HG03066 (cell line): ENCODE measurements around the gene EMC10.

ENCODE experiments used
- ATAC-seq: cut with Tn5 transposase; IDR thresholded peaks from one replicate; pipeline ENCODE4 v1.9.1; 2021; ENCODE audit warnings: low read depth; ENCODE audit not compliant: unreplicated experiment

EMC10 gene

DNA sequence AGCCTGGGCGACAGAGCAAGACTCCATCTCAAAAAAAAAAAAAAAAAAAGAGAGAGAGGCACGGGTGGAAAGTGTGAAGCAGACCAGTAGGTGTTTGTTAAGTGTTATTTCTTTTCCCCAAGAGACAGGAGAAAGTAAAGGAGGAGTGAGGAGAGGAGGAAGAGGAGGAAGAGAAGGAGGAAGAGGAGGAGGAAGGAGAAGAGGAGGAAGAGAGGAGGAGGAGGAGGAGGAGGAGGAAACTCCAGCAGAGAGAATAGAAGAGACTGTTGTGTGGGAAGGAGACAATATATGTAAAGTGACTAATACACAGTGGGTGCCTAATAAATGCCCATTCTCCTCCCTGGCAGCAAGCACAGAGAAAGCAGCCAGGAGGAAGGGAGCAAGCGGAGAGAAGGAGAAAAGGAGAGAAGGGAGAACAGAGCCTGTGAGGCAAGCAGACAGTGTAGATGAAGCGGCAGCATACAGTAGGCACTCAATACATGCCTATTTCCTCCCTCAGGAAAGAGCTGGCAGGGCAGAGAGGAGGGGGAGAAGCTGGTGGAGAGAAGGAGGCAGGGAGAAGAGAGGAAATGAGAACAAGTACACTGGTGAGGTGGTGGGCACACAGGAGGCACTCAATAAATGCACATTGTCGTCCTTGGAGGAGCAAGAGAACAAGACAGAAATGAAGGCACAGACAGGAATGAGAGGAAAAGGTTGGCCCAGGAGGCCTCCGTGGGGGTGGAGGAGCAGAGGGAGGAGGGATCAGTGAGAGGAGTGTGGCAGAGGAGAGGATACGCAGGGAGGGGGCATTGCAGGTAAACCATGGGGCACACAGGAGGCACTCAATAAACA is 18.1 kb downstream of the EMC10 start:
- no peak for ATAC-seq

DNA sequence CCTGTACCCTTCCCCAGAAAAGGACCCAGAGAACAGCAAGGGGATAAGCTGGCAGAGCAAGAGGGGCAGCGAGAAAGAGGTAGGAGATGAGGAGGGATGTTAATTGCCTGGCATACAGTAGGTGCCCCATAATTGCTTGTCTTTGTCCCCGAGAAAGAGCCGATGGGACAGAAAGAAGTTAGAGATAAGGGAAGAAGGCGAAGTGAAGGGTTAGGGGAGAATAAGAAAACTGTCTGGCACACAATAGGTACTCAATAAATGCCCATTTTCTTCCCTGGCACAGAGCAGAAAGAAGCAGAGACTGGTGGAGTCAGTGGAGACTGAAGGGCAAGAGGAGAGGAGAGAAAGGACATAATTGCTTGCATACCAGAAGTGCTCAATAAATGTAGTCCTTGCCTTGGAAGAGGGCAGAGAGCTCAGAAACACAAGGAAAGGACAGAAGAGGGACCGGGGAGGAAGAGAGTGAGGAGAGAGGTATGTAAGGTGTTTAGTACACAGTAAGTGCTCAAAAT is 18.8 kb downstream of the EMC10 start:
- ATAC-seq = no peak

DNA sequence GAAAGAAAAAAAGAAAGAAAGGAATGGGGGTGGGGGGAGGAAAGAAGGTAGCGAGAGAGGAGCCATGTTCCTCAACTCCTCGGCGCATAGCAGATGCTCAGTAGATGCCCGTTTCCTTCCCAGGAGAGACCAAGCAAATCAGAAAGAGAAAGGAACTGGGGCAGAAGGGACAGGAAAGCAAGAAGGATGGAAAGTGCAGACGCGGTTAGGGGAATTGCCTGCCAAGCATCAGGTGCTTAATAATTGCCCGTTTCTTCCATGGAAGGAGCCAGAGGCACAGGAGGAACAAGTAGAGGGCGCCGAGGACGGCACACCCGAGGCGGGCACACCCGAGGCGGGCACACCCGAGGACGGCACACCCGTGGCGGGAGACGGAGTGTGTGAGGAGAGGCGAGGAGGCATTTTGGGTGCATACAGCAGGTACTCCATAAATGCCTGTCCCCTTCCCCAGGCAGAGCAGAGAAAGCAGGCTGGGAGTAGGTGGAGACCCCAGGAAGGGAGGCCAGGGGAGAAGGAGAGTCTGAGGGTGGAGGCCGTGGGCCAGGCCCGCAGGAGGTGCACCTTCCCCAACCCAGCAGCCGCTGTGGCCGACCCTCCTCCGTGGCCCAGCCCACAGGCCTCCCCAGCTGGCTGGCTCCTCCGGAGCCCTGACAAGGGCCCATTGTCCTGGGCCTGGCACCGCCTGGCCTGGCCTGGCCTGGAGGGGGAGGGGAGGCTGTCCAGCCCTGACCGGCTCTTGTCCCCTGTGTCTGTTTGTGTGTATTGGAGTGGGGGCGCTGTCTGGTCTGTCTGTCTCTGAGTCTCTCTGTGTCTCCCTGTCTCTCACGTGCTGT is 20.1 kb downstream of the EMC10 start:
- ATAC-seq = no peak

DNA sequence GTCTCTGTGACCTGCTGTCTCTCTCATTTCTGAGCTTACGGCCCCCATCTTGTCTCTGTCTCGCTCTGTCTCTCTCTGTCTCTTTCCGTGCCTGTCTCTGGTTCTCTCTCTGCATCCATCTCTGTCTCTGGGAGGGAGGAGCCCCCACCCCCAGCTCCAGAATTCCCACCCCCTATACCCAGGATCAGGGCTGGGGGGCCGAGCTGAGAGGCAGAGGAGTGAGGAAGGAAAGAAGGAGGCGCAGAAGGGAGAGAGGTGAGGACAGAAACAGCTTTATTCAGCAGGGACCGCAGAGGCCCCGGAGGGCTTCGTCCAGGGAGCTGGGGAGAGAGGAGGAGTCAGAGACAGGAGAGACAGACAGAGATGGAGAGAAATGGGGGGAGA is 20.7 kb downstream of the EMC10 start:
- ATAC-seq = no peak

DNA sequence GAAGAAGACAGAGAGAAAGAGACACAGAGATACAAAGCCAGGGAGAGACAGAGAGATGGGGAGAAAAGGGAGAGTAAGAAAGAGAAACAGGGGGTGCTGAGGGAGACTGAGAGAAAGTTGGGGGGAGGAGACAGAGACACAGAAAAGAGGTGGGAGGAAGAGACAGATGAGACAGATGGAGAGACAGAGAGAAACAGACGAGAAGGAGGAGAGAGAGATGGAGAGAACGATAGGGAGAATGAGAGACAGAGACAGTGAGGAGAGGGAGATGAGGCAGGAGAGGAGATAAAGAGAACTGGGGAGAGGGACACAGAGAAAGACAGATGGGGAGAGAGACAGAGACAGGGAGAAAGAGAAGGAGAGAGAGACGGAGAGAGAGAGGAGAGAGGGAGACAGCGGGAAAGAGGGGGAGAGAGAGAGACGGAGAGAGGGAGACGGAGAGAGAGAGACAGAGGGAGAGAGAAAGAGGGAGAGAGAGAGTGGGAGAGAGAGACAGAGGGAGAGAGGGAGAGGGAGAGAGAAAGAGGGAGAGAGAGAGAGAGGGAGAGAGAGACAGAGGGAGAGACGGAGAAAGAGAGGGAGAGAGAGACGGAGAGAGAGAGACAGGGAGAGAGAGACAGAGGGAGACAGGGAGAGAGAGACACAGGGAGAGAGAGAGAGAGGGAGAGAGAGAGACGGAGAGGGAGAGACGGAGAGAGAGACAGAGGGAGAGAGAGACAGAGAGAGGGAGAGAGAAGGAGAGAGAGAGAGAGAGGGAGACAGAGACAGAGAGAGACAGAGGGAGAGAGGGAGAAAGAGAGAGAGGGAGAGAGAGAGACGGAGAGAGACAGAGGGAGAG is 22.1 kb downstream of the EMC10 start:
- no peak for ATAC-seq

DNA sequence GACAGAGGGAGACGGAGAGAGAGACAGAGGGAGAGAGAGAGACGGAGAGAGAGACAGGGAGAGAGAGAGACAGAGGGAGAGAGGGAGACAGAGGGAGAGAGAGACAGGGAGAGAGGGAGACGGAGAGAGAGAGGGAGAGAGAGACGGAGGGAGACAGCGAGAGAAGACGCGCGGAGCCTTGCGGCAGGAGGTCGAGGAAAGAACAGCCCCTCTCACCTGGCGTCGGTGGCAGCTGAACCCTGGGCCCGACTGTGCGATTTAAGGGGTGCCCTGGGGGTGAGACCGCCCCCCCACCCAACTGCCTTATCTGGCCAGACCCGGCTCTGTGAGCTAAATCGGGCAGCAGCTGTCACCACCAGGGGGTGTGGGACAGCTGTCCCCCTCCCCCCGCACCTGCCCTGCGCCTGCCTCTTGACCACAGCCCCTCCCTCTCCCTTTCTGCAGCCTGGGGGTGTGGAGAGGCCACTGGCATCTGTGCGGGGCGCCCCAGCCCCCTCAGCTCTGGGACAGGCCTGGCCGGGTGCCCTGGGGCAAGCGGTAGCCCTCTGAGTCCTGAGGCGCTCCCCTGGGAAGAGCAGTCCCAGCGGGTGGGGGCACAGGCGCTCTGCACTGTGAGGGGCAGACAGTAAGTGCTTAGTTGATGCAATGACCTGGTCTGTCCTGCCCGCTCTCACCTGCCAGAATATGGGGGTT is 23.9 kb downstream of the EMC10 start:
- no peak for ATAC-seq

DNA sequence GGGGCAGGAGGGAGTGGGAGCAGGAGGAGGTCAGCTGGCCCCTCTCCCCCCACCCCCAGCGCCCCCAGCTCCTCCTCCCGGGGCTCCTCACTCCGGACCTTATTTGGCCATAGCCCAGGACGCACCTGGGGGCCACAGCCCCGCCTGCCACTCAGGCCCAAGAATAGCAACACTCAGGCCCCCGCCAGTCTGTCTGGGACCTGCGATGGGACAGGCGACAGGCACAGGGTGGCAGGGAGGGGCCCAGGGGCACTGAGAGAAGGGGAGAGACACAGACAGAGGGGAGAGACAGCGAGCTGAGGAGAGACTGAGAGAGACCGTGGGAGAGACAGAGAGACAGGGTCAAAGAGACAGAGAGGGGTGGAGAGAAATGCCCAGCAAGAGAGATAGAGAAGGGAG is 24.4 kb downstream of the EMC10 start:
- no peak for ATAC-seq

DNA sequence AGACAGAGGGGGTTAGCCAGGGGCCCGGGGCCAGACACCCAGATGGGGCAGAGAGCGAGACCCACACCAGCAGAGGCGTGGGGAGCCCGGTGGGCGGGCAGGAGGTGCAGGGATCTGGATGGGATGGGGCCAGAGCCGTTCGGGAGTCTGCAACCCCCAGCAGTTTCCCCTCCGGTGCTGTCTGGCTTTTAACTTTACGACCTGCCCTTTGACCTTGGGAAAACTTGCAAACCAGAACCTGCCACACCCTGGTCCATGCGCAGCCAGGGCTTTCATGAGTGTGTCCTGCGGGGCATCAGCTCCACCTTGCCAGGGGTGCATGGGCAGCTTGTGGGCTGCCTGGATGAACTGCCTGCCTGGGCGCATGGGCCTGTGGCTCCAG is 24.9 kb downstream of the EMC10 start:
- no peak for ATAC-seq

DNA sequence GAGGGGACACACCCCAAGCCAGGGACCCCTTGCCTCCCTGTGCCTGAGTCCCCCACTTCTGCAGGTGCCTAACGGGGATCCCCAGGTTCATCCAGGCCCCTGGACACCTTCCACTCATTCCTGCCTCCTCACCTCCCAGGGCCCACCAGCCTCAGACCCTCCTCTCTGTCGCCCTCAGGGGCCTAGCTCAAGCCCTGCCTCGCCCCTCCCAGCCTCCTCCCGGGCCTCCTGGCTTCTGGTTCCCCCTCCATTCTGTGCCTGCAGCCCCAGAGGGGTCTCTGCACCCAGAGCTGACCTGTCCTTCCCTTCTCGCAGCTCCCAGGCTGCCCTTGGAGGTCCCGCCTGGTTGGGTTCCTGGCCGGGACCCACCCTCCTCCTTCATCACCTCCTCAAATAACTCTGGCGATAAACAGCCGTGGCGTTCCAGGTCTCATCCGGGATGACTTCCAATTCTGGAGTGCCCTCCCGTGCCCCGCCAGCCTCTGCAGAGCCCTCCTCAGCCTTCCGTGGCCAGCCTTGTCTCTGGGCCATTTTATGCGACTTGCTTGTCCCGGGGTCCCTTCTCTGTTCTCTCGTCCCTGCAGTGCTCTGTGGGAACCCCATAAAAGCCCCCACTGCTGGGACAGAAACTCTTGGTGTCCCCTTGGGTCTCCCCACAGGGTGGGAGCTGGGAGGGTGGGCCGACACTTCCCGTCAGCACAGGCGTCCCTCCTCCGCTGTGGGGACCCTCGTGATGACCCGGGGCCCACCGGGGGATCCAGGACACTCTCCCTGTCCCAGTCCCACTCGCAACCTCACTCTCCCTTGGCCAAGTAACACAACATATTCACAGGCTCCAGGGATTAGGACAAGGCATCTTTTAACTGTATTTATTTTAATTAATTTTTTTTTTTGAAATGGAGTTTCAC is 25.5 kb downstream of the EMC10 start:
- no peak for ATAC-seq

DNA sequence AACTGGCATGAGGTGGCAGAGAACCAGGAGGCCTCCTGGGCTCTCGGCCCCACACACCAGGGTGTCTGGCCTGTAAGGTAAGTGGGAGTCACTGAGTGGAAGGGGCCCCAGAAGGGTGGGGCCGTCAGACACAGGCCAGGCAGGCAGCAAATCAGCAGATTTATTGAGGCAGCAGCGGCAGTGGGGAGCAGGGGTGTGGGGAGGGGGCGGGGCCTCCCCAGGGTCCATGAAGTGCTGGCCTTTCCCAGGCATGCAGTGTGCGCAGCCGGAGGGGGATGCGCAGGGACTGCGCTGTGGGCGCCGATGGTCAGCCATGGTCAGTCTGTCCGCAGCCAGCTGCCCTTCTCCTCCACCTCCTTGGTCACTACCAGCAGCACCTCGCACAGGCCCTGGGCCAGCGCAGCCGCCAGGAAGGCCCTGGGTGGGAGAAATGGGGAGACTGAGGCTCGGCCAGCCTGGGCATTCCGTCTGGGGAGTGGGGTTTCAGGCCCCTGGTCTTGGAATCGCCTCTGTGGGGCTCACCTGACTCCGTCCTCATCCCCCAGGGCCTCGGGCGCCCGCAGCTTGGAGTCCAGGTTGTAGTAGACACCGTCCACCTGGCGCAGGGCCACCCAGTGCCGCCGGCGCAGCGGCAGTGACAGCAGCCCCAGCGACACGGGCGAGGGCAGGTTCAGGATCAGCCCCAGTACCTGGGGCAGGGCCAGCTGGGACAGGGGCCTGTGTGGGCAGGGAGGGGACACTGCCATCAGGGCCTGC is 29.7 kb downstream of the EMC10 start:
- no peak for ATAC-seq

DNA sequence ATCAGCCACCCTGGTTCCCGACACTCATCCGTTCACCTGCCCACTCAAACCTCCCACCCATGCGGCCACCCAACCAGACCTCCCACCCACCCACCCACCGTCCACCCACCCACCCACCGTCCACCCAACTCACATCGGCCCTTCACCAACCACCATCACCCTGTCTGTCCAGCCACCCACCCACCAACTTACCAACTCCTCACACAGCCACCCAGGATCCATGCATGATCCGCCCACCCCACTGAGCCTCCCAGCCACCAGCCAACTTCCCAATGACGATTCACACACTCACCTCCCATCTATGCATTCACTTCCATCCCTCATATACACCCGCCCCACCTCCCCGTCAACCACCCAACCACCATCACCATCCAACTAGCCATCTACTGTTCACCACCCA is 30.4 kb downstream of the EMC10 start:
- no peak for ATAC-seq

DNA sequence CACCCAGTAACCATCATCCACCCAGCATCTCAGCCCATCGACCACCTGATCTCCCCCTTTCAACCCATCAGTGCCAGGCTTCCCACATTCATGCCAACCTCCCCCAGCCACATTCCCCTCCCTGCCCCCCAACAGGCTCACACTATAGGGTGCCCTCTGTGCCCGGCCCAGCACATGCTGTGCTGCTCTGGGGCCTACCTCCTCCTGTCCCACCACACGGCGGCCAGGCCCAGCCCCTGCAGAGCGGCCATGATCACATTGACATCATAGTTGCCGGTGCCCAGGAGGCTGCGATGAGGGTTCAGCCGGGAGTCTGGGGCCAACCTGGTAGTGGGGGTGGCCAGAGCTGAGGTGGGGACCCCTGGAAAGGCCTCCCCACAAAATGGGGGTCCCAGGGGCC is 31.1 kb downstream of the EMC10 start:
- no peak for ATAC-seq

DNA sequence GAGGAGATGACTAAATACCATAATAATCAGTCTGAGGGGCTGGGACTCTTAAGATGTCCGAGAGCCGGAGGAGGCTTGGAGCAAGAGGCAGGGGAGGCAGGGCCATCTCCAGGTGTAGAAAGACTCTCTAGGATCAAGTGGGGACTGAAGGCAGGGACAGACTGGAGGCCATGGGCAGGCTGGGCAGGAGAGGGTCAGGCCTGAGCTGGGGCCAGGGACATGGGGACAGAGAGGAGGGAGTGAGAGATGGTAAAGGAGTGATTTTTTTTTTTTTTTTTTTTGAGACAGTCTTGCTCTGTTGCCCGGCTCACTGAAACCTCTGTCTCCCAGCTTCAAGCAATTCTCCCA is 32.5 kb downstream of the EMC10 start:
- ATAC-seq = no peak

DNA sequence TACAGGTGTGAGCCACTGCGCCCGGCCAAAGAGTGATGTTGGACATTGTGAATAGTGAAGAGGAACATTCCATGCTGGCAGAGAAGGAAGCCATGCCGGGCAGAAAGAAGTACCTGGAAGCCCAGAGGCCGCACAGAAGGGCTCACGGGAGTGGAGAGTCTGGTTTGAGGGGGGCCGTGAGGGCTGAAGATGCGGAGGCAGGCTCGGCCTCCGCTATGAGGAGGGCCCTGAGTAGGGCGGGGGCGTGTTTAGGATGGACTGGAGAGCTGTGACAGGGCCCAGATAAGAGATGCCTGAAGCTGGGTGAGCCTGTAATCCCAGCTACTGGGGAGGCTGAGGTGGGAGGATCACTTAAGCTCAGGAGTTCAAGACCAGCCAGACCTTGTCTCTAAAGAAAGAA is 33.1 kb downstream of the EMC10 start:
- ATAC-seq = no peak

DNA sequence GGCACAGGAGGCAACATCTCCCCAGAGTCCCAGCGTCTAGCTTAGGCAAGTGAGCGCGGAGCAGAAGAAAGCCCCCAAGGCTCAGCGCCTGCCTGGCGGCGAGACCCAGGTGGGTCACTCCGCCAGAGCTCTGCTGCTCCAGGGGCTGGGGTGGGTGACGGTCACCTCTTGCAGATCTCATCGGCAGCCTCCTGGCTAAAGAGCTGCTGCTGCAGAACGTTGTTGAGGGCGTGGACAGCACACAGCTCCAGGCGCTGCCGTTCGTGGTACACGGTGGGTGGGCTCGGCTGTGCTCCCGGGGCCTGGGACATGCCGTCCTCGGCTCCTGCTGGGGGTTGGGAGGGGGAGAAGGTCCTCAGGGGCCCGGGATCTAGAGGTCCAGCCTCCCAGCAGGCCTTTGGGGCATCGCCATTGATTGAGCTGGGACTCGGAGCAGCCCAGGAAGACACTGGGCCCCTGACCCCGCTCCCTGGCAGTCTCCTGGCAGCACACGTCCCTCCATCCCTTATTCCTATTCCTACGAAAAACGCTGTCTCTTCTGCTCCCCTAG is 33.9 kb downstream of the EMC10 start:
- no peak for ATAC-seq

DNA sequence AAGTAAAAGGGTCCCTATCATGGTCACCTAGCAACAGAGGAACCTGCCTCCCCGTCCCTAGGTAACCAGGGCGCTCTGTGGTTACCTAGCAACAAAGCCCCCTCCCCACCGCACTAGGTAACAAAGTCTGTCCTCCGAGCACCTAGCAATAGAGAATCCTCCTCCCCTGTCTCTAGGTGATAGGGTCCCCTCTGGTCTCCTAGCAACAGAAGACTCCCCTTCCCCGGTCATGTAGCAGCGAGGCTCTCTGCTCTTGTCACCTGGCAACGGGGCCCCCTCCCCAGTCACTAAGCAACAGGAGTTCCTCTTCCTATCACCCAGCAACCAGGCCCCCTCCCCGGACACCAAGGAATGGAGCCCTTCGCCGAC is 34.4 kb downstream of the EMC10 start:
- no peak for ATAC-seq

DNA sequence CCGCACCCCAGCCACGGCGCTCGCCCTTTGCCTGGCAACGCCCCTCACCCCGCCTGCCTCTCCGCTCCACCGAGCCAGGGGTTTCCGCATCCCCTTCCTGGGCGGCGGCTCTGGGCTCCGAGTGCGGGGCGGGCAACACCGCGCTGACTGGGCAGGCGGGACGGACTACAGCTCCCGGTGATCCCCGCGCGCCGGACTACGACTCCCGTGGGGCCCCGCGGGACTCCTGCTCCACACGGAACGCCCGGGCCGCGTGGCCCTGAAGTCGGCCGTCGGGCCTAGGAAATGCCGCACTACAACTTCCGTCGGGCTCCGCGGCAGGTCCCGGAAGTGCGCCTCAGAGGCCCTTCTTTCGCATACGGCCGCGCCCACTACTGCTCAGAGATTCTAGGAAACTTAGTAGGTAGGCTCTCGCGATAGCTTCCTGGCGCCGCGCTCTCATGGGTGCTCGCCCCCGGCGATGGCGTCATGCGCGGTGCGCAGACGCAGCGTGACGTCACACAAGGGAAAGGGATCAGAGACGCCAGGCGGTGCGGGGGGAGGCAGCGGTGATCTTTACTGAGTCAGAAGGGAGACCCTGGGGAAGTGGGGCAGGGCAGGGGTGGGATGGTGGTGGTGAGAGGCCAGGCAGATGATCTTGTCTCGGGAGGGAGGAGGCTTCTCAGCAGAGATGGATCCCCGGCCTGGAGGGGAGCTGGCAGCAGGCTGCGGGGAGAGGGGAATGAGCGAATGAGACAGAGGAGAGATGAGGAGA is 34.9 kb downstream of the EMC10 start, which contains the start of gene JOSD2:
JOSD2 (minus strand) TSS at position 123 of the 754 bp plus-strand sequence. CDS start 760 bp downstream, outside the sequence.
- ATAC-seq = peak; percentile 86
